ENCODE measurements around the gene ANKRD13D. TPM values are rescaled to one million over a fixed set of nuclear protein-coding genes. Genes with fewer than 3 reads are reported as not detected.

ANKRD13D gene
- total and polyA plus RNA-seq, 2 experiments from 2014 or later = 20.3 to 30.8 TPM

DNA sequence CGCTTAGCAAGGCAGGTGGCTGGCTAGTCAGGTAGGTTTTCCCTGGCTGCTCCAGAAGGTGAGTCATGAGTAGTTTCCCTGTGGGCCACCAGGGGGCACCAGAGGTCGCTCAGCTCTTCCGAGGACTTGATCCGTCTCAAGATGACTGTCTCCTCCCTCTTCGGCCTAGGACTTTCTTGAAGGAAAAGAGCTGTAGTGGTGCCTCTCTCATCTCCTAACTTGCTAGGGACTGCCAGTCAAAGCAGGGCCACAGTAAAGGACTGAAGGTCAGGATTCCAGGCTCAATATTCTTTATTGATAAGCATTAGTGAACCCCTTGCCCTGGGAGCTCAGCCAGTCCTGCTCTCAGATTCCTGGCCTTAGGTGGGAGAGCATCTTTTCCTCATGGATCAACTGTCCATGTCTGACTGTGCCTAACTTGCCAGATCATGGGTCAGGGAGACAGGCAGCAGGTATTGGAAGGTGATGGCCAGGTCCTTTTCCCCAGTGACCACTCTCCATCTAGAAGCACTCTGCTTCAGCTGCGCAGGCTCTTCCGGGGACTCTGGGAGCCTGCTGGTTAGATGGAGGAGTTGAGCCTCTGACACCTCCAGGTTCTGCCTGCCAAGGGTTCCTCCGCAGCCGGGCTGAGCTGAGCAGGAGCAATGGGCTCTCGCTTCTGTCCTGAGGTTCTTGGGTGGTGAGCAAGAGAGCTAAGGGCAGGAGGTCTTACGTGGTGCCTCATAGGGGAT, 62.3 kb downstream of the ANKRD13D start:
- Histone ChIP-seq H3K4me2 (no peak overlapping the region), H3K4me1 (ENCODE audit: insufficient read depth) (peaks cover 9% of the 10 kb centered on the region), H3K9me2 (ENCODE audit: insufficient read depth) (no peaks in the 10 kb centered on the region), H3K36me3 (ENCODE audit: insufficient read depth) (no peaks in the 10 kb centered on the region), H3F3A (replicated peaks; ENCODE audit: low read depth) (0 out of 2 replicates have a peak, but pooled peaks cover 14% of the 10 kb centered on the region), H3K27ac (ENCODE audit: low read depth) (no peak overlapping the region), H3K4me3 (no peak overlapping the region), H2AFZ (no peak overlapping the region), H3K79me2 (replicated peaks; ENCODE audit: insufficient read depth) (no peaks in the 10 kb centered on the region), H4K20me1 (replicated peaks; ENCODE audit: insufficient read depth) (no peaks in the 10 kb centered on the region; the same call in 1 of the 2 replicates), H3K27me3 (ENCODE audit: insufficient read depth) (no peaks in the 10 kb centered on the region)
- Mint-ChIP-seq H3K4me1 (peaks cover 26% of the 10 kb centered on the region), H3K36me3 (ENCODE audit: low read depth) (no peaks in the 10 kb centered on the region), H3K27ac (no peak overlapping the region), H3K4me3 (peak overlapping the region; percentile 46; the same call in 2 of the 3 replicates), H3K9me3 (no peaks in the 10 kb centered on the region; the same call in 2 of the 3 replicates), H3K27me3 (ENCODE audit: insufficient read depth, low read depth, poor library complexity) (peaks cover 17% of the 10 kb centered on the region)
- ATAC-seq (peak; percentile 29), DNase-seq (ENCODE audit: low spot score) (peak; percentile 90)
- TF ChIP-seq EZH2phosphoT487 (IDR thresholded peaks at IDR 0.05; ENCODE audit: unreplicated experiment) = no peak
- TF ChIP-seq, protein P1, sequence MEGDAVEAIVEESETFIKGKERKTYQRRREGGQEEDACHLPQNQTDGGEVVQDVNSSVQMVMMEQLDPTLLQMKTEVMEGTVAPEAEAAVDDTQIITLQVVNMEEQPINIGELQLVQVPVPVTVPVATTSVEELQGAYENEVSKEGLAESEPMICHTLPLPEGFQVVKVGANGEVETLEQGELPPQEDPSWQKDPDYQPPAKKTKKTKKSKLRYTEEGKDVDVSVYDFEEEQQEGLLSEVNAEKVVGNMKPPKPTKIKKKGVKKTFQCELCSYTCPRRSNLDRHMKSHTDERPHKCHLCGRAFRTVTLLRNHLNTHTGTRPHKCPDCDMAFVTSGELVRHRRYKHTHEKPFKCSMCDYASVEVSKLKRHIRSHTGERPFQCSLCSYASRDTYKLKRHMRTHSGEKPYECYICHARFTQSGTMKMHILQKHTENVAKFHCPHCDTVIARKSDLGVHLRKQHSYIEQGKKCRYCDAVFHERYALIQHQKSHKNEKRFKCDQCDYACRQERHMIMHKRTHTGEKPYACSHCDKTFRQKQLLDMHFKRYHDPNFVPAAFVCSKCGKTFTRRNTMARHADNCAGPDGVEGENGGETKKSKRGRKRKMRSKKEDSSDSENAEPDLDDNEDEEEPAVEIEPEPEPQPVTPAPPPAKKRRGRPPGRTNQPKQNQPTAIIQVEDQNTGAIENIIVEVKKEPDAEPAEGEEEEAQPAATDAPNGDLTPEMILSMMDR (conservative IDR thresholded peaks at IDR 0.05; ENCODE audit: low read depth in 2 of 2) = peak; percentile 85 to 91

Other genes with a start within 250 kb of the ANKRD13D start
- 16.2 and 16.7 TPM in 2 replicates for gene RHOD, start 232.5 kb upstream of the ANKRD13D start, total RNA-seq (2014; rRNA removed; shearing (Covaris generic))
- 12.7 and 13.8 TPM in 2 replicates for gene RHOD, start 232.5 kb upstream of the ANKRD13D start, polyA plus RNA-seq (2016; fragmentation: Nextera tagmentation; extraction: Ambion mirVana)
- gene KDM2A, start 170.0 kb upstream of the ANKRD13D start, total RNA-seq (2014; rRNA removed; shearing (Covaris generic)) = 38.0 and 54.1 TPM in 2 replicates
- 24.2 and 25.0 TPM in 2 replicates for gene KDM2A, start 170.0 kb upstream of the ANKRD13D start, polyA plus RNA-seq (2016; fragmentation: Nextera tagmentation; extraction: Ambion mirVana)
- gene GRK2, start 22.8 kb upstream of the ANKRD13D start, total RNA-seq (2014; rRNA removed; shearing (Covaris generic)) = 62.2 and 72.5 TPM in 2 replicates
- gene GRK2, start 22.8 kb upstream of the ANKRD13D start, polyA plus RNA-seq (2016; fragmentation: Nextera tagmentation; extraction: Ambion mirVana) = 19.5 and 21.7 TPM in 2 replicates
- gene SSH3, start 14.2 kb downstream of the ANKRD13D start, total RNA-seq (2014; rRNA removed; shearing (Covaris generic)) = 40.0 and 45.8 TPM in 2 replicates
- 17.8 and 25.1 TPM in 2 replicates for gene SSH3, start 14.2 kb downstream of the ANKRD13D start, polyA plus RNA-seq (2016; fragmentation: Nextera tagmentation; extraction: Ambion mirVana)
- 15.9 and 23.0 TPM in 2 replicates for gene POLD4, start 64.2 kb downstream of the ANKRD13D start, total RNA-seq (2014; rRNA removed; shearing (Covaris generic))
- 16.2 and 18.8 TPM in 2 replicates for gene POLD4, start 64.2 kb downstream of the ANKRD13D start, polyA plus RNA-seq (2016; fragmentation: Nextera tagmentation; extraction: Ambion mirVana)
- 0.19 TPM in 1 of 2 replicates, not detected in the other for gene CLCF1, start 84.3 kb downstream of the ANKRD13D start, total RNA-seq (2014; rRNA removed; shearing (Covaris generic))
- 0.17 and 0.32 TPM in 2 replicates for gene CLCF1, start 84.3 kb downstream of the ANKRD13D start, polyA plus RNA-seq (2016; fragmentation: Nextera tagmentation; extraction: Ambion mirVana)
- 13.9 and 16.5 TPM in 2 replicates for gene RAD9A, start 102.7 kb downstream of the ANKRD13D start, total RNA-seq (2014; rRNA removed; shearing (Covaris generic))
- 17.0 and 18.9 TPM in 2 replicates for gene RAD9A, start 102.7 kb downstream of the ANKRD13D start, polyA plus RNA-seq (2016; fragmentation: Nextera tagmentation; extraction: Ambion mirVana)
- 227 and 237 TPM in 2 replicates for gene PPP1CA, start 112.6 kb downstream of the ANKRD13D start, total RNA-seq (2014; rRNA removed; shearing (Covaris generic))
- 217 TPM in 2 replicates for gene PPP1CA, start 112.6 kb downstream of the ANKRD13D start, polyA plus RNA-seq (2016; fragmentation: Nextera tagmentation; extraction: Ambion mirVana)
- 0.31 and 0.35 TPM in 2 replicates for gene TBC1D10C, start 114.8 kb downstream of the ANKRD13D start, total RNA-seq (2014; rRNA removed; shearing (Covaris generic))
- 0.17 and 0.31 TPM in 2 replicates for gene TBC1D10C, start 114.8 kb downstream of the ANKRD13D start, polyA plus RNA-seq (2016; fragmentation: Nextera tagmentation; extraction: Ambion mirVana)
- gene CARNS1, start 126.4 kb downstream of the ANKRD13D start, total RNA-seq (2014; rRNA removed; shearing (Covaris generic)) = 0.27 and 0.76 TPM in 2 replicates
- gene CARNS1, start 126.4 kb downstream of the ANKRD13D start, polyA plus RNA-seq (2016; fragmentation: Nextera tagmentation; extraction: Ambion mirVana) = 0.52 and 0.63 TPM in 2 replicates
- gene RPS6KB2, start 139.2 kb downstream of the ANKRD13D start, total RNA-seq (2014; rRNA removed; shearing (Covaris generic)) = 41.3 and 48.2 TPM in 2 replicates
- gene RPS6KB2, start 139.2 kb downstream of the ANKRD13D start, polyA plus RNA-seq (2016; fragmentation: Nextera tagmentation; extraction: Ambion mirVana) = 27.7 and 29.5 TPM in 2 replicates
- 0.85 and 3.5 TPM in 2 replicates for gene PTPRCAP, start 148.4 kb downstream of the ANKRD13D start, total RNA-seq (2014; rRNA removed; shearing (Covaris generic))
- 2.7 and 3.3 TPM in 2 replicates for gene PTPRCAP, start 148.4 kb downstream of the ANKRD13D start, polyA plus RNA-seq (2016; fragmentation: Nextera tagmentation; extraction: Ambion mirVana)
- 77.5 and 91.1 TPM in 2 replicates for gene CORO1B, start 154.2 kb downstream of the ANKRD13D start, total RNA-seq (2014; rRNA removed; shearing (Covaris generic))
- 61.5 and 69.5 TPM in 2 replicates for gene CORO1B, start 154.2 kb downstream of the ANKRD13D start, polyA plus RNA-seq (2016; fragmentation: Nextera tagmentation; extraction: Ambion mirVana)
- gene GPR152, start 163.4 kb downstream of the ANKRD13D start, total RNA-seq (2014; rRNA removed; shearing (Covaris generic)) = not detected in 2 replicates
- gene GPR152, start 163.4 kb downstream of the ANKRD13D start, polyA plus RNA-seq (2016; fragmentation: Nextera tagmentation; extraction: Ambion mirVana) = not detected in 2 replicates
- gene CABP4, start 166.1 kb downstream of the ANKRD13D start, total RNA-seq (2014; rRNA removed; shearing (Covaris generic)) = 0.28 TPM in 1 of 2 replicates, not detected in the other
- not detected in 2 replicates for gene CABP4, start 166.1 kb downstream of the ANKRD13D start, polyA plus RNA-seq (2016; fragmentation: Nextera tagmentation; extraction: Ambion mirVana)
- gene TMEM134, start 179.9 kb downstream of the ANKRD13D start, total RNA-seq (2014; rRNA removed; shearing (Covaris generic)) = 61.4 and 101 TPM in 2 replicates
- gene TMEM134, start 179.9 kb downstream of the ANKRD13D start, polyA plus RNA-seq (2016; fragmentation: Nextera tagmentation; extraction: Ambion mirVana) = 64.7 and 69.2 TPM in 2 replicates
- 22.1 and 29.1 TPM in 2 replicates for gene AIP, start 193.7 kb downstream of the ANKRD13D start, total RNA-seq (2014; rRNA removed; shearing (Covaris generic))
- 32.1 and 33.3 TPM in 2 replicates for gene AIP, start 193.7 kb downstream of the ANKRD13D start, polyA plus RNA-seq (2016; fragmentation: Nextera tagmentation; extraction: Ambion mirVana)
- 46.8 and 57.1 TPM in 2 replicates for gene PITPNM1, start 216.1 kb downstream of the ANKRD13D start, total RNA-seq (2014; rRNA removed; shearing (Covaris generic))
- 8.7 and 9.1 TPM in 2 replicates for gene PITPNM1, start 216.1 kb downstream of the ANKRD13D start, polyA plus RNA-seq (2016; fragmentation: Nextera tagmentation; extraction: Ambion mirVana)
- gene CDK2AP2, start 218.9 kb downstream of the ANKRD13D start, total RNA-seq (2014; rRNA removed; shearing (Covaris generic)) = 39.8 and 48.6 TPM in 2 replicates
- gene CDK2AP2, start 218.9 kb downstream of the ANKRD13D start, polyA plus RNA-seq (2016; fragmentation: Nextera tagmentation; extraction: Ambion mirVana) = 120 and 128 TPM in 2 replicates
- gene CABP2, start 234.1 kb downstream of the ANKRD13D start, total RNA-seq (2014; rRNA removed; shearing (Covaris generic)) = not detected in 2 replicates
- gene CABP2, start 234.1 kb downstream of the ANKRD13D start, polyA plus RNA-seq (2016; fragmentation: Nextera tagmentation; extraction: Ambion mirVana) = not detected in 2 replicates